Right renal cortex interstitium (tissue), 3 donors: ENCODE data around the gene SERP2. TPM values are rescaled to one million over a fixed set of nuclear protein-coding genes. Genes with fewer than 3 reads are reported as not detected.

Experiments used
- DNase-seq, 3 donors: peaks; one replicate each; pipeline ENCODE4 v3.0.0-alpha.2; 2013; ENCODE audit warnings: low read depth in 3 of 3, low spot score in 2 of 3
- polyA plus RNA-seq, 3 donors: library from polyadenylated mRNA; unstranded; fragments of 120-200 nt; gene quantifications; one replicate each; pipeline ENCODE4 v1.2.1, GENCODE V29; 2013; ENCODE audit not compliant: insufficient read length in 3 of 3

Gene SERP2
- polyA plus RNA-seq, 3 donors = 8.2 to 11.0 (median 9.3) TPM

DNA sequence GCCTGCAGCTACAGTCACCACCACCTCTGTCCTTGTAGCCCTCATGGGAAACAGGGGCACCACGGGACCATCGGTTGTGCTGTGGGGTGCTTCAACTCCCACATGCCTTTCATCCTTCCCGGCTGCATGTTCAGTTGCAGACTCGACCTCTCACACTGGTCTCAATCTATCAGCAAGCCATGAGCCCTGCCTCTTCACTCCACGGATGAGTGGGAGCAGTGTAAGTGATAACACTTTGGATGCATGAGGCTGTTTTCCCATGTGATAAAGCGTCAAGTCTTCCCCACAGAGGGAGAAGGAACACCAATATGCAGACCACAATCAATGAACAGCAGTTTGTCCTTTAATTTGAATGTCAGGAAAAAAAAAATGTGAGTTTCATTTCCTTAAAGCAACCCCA is 12.2 kb downstream of the SERP2 start:
- no peak for DNase-seq

DNA sequence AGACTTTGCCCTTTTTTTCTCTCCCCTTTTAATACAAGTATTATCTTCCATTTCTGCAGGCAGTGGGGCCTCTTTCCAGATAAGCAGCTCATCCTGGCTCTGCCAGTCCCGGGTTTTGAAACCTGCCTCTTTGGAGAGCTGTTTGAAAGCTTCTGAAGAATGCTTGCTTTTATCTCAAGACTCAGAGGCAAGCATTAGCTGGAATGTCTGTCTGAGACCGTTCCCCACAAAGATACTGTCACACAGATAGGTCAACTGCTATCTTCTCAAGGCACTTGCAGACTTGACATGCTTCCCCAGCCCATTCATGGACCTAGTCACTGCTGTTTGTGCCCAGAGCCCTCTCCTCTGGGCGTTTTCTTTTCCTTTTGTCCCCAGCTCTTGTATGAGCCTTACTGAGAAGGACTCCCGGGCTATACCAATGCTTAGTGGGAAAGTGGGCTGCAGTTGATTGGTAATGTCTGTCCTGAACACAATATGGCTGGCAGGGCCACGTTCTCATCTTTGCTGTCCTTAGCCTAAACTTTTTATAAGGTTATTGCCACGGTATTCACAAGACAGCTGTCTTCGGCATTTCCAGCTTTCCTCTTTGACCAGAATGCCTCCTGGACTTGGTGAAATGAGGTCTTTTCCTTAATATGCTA is 13.4 kb downstream of the SERP2 start:
- DNase-seq = no peak

DNA sequence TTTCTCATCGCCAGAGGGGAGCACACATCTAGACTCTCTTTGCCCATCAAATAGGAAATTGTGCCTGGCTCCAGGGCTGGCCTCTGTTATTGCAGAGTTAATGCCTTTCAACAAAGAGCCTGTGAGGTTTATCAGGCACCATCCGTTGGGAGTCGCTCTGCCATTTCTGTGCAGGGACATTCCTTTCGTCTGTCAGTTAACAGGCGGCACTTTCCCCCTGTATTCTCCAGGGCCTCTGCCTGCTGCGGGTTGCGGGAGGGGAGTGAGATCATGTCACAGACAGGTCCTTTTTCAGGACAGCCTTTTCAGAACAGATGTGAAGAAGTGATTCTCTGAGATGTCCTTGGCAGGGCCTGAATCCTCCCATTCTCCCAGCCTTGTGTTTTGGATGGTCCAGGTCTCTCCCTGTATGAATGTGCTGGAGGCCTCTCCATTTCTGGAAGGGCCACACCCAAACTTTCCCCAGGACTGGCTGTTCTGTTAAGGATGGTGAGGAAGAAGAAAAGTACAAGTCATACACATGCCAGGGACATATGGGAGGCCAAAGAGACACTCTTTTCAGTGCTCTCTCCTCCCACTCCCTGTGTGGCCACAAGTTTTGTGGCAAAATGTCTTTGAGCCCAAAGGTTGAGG is 14.9 kb downstream of the SERP2 start:
- DNase-seq = no peak

DNA sequence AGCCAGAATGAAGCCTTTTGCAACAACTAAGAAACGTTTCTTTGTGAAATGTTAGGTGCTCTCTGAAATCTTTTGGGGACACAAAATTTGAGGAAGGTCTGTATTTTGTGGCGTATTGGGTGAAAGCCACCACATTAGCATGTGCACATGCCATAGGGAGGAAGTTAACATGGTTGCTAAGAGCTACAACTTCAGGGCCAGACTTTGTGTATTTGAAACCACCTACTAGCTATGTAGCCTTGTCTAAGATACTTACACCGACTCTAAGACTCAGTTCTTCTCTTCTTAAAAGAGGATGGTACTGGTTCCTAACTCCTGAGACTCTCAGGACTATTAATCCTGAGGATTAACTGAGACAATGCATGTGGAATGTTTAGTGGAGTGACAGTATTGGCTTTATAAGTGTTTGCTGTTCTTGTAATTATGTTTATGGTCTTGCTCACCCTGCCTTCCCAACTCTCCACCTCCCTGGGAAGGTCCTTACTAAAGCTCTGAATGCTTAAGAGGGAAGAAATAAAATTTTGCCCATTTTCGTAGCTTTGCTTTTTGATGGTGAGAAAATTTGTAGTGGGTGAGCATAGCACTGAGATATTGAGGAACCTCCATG is 15.5 kb downstream of the SERP2 start:
- DNase-seq = no peak

DNA sequence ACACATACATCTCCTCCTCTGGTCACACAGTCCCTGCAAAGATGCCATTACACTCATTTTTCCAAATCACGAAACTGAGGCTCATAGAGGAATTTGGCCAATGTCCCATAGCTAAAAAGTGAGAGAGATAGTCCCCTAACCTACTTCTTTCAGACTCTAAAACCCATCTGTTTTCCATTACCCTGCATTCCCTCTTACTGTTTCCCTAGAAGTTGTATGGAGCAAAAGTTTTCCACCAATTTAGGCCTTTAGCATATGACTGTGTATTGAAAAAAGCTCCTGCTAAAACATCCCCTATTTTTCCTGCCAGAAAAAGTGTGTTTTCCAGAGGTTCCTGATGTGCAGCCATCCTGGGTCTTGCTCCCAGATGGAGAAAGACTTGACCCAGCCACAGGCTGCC is 16.3 kb downstream of the SERP2 start:
- DNase-seq = no peak

DNA sequence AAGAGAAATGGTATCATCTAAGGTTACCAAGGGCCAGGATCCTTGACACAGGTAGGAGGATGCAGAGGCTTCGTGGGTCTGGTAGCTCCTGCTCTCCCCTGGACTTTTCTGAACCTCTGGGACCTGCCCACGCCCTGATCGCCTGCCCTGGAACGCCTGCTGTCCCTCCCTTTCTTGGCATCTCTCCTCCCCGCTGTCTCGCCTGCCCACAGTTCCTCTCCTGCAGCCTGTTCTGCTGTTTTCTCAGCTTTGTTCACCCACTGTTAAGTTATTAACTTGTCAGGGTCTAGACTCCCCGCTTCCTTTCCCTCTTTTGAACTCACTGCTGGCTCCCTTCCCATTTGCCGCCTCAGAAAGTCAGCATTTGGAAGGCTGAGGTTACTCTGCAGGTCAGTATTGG is 19.8 kb downstream of the SERP2 start:
- DNase-seq = no peak

DNA sequence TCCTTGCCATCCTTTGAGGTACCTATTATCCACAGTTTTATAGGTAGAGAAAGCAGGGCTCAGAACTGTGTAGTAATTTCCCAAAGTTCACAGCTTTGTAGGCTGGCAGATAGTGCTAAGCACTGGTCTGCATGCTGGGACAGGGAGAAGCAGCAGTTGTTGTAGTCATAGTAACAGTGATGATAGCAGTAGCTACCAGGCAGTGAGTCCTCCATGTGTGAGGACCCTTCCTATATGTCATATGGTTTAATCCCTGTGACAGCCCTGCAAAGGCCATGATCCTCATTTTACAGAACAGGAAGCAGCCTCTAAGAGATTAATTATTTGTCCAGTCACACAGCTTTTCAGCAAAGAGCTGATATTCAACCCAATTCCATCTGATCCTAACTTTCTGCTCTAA is 21.0 kb downstream of the SERP2 start:
- no peak for DNase-seq

DNA sequence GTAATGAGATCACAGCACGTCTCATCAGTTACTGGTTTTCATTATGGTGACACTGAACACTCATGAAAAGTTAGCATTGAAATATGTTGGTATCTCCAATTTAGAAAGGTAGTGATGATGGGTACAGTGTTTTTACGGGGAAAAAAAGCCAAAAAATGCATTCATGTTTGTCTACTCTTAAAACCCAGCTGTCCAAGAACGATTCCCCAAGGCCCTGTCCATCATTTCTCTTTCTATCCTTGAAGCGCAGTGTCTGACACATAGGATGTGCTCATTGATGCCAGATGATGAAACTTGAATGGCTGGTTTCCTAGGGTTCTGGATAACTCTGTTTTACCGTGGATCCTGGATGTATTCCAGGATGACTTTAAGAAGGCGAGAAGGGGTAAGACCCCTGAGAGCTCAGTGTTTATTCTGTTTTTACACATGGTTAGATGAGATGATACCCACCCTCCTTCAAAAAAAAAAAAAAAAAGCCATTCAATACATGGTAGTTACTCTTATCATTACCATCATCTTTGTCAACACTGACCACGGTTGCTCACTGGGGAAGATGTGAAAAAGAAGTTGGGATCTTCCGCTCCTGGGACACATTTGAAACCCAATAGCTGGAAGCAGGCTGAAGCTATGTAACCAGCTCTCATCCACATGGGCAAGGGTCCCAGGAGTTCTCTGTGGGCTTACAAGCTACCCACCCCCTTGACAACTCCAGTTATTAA is 22.5 kb downstream of the SERP2 start:
- no peak for DNase-seq

DNA sequence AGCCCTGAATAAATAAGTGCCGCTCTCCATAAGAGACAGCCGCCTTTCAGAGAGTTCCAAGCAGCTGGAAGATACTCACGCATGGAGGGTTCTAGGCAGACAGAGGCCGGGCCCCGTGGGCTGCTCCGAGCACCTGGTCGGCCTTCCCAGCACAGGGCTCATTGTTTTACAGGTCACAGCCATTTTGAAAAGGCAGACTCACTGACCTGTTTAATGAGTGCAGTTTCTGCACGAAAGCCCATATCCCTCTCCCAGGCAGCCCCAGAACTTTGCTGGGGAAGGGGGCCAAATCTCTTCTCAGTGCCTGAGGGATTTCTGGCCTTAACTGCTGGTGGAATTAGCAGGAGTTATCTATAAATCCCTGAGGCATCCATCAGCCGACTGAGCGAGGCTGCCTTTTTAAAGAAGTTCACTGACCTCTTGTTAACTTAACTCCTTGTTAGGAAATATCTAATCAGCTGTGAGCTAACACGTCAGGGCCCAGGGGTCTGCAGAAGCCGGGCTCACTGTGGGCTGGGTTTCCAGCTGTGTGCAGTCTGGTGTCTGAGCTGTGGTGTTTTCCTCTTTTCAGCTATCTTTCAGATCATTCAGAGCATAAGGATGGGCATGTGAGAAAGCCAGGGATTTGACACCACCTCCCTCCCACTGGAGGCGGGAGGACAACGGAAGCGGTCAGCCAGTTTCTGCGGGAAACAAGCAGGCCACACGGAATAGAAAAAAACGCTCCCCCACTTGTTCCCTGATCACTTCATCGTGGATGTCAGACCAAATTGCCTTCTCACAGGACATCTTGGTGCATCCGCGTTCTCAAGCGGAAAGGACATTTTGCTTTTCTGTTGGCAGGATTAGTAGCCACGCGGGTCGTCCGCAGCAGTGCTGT is 23.3 kb downstream of the SERP2 start:
- DNase-seq = no peak

DNA sequence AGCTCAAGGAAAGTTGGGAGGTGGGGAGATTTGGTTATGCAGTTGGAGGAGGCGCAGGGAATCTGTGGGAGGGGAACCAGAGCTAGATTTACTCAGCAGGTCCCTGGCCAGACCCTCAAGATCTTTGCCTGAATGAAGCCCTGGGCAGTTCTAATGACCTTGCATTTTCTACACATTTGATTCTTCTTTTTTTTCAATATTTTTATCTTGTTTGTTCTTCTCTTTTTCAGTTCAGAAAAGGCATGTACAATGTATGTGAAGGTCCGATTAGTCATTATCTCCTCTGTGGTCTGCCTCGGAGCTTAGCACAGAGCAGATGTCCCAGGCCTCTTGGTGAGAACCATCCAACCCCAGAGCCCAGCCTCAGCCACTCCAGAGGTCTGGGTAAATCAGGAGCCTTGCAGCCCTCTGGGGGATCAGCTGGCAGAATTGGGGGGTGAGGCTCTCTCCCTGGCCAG is 24.2 kb downstream of the SERP2 start:
- DNase-seq = no peak

DNA sequence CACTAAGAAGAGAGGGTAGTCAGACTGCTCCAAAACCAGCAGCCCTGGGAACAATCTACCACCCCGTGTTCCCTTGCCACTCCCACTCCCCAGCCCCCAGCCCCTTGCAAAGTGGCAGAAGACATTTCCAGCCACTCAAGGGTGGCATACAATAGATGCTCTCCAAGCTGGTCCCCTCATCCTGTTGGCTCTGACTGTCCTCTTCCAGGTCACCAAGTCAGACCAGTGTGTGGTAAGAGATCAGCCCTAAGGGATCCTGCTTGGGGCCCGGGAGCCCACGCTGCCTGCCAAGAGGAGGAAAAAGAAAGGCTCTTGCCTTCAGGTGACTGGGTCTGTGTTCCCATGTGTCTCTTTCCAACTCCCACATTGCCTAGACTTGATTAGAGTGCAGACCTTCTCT is 25.0 kb downstream of the SERP2 start:
- no peak for DNase-seq

DNA sequence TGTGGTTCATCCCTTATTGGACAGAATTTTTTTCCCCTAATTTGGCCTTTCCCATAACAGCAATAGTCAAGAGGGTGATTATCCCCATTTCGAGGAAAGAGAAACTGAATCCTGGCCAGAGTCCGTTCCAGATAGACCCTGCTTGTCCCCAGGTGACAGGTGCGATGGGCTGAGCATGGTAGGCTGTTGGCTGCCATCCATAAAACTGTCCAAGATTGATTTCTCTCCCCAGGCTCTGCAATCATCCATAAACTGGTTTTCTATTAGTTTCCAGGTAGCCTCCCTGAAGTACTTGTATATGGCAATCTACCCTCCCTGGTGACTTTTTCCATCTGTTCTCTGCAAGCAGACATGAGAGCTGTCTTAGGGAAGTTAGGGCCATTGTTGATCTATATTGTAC is 25.4 kb downstream of the SERP2 start:
- DNase-seq = no peak

DNA sequence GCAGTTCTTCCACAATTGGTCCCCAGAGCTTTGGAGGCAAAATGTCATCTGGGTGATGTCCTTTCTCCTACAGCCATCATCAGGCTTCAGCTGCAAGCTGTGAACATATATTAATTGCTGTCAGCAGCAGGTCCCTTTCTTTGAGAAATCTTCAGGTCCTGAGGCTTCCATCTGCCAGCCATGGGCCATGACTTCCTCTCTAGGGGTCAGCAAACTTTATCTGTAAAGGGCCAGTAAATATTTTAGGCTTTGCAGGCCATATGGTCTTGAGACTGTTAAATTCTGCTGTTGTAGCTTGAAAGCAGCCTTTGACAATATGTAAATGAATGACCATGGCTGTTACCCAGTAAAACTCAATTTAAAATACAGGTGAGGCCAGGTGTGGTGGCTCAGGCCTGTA is 27.1 kb downstream of the SERP2 start:
- no peak for DNase-seq

DNA sequence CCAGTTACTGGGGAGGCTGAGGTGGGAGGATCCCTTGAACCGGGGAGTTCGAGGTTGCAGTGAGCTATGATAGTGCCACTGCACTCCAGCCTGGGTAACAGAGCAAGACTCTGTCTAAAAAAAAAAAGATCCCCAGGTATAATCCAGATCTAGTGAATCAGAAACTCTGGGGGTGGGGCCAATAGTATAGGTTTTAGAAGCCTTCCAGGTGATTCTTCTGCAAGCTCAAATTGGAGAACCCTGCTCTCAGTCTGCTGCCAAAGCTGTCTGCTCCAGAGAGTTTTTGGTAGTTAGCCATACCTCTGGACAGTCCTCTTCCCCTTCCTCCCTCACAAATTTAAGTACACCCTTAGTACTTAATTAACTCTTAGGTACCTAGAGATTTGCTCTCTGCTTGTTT is 28.0 kb downstream of the SERP2 start:
- DNase-seq = no peak

DNA sequence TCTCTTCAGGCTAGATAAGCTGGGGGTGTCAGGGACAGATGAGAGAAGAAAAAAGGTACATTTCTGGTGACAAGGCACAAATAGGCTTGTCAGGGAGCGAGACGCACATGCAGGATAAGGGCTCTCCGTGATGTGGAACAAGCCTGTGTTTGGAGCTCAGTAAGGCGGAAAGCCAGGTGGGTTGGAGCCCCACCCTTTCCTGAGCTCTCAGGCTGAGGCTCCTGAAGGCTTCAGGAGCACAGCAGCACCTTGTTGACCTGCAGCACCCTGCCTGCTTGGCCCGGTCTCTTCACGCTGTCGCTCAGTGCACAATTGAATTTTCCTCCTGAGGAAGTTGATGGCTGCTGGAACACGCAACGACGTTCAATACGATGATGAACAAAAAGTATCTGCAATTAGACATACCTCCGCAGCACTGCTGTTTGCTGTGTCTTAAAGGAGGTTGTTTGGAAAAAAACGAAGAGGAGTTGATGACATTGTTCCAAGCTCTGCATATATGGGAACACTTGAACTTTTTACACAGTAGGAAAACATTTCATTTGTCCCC is 29.3 kb downstream of the SERP2 start:
- DNase-seq = no peak

DNA sequence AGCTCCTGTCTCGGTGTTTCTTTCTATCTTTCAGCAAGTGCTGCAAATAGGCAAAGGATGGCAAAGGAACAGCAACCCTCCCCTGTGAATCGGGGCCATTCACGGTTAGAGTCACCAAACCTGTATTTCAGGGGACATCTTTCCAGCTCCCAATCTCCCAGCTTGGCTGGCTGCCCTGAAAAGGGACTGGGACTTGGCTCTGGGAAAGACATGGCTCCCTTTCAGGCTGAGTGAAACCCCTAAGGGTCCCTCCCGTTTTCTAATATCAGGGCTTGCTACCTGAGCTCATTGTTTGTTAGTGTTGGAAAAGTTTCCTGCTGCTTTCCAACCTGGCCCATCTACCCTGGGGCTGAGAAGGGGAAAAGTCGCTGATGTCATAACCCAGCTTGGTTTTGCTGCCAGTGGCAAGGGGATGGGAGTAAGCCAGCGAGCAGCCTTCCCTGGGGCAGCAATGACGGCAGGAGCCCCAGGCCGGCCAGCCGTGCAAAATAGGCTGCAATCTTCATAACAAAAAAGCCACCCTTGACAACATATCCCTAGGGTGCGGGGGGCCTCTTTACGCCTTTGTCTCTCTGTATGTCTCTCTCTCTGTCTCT is 29.9 kb downstream of the SERP2 start:
- DNase-seq = no peak

DNA sequence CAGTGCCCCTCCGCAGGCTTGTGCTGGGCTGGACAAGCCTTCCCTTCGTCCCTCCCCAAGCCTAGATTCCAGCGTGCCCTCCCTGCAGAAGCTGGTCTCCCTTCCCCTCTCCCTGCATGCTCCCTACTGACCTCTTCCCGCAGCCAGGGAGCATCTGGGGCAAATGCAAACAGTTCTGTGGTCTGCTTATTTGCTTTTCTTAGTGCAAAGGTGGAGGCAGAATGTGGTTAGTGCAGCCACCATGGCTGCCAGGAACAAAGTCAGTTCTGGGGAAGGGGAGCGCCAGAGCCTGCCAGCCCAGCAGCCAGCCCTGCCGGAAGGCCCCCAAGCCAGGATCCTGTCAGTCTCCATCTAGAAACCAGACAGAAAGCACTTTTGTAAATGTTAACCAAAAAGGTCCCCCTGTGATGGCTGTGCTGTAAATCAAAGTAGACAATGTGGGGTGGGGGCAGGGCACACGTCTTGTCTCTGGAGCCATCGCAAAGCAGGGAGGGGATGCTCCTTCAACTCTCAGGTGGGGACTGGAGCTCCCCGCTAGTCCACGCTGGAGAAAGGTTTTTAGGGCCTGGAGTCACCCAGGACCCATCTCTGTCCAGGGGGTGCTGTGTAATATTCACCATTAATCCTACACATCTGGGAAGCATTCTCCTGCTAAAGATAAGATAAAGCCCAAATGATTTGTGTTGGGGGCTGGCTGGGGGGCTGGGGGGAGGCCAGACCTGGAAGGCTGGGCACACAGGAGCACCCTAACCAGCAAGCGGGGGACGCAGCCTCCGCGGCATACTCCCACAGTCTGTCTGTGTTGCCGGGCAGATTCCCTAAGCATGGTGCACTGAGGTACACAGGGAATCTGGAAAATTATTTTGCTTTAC is 30.9 kb downstream of the SERP2 start:
- no peak for DNase-seq

DNA sequence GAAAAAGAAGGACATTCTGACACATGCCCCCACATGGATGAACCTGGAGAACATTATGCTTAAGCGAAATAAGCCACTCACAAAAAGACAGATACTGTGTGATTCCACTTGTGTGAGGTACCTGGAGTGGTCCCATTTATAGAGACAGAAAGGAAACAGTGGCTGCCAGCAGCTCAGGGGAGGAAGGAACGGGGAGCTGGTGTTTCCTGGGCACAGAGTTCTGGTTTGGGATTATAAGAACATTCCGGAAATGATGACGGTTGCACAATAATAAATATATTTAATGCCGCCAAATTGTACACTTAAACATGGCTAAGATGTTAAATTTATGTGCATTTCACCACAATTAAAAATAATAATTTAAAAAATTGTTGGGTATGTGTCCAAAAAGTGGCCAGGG is 33.0 kb downstream of the SERP2 start:
- DNase-seq = no peak

DNA sequence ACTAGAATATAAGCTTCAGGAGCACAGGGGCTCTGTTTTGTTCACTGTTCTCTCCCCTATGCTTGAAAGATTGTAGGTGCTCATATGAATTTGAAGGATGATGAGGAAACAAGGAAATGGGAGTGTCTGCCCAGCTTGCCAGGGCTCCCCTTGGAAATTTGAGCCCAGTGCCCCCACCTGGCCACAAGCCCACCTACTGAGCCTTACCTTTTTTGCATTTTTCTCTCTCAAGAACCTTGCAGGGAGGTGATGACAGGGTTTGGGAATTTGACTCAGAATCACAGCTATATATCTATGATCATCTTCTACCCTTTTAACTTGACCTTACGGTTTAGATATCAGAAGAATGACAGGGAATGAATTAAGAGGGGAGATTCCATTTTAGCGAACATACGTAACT is 33.8 kb downstream of the SERP2 start:
- no peak for DNase-seq
